CD1c-positive myeloid dendritic cell (primary cell): ENCODE measurements around the gene PODXL.
"Not testable (repeated sequence)": the region's sequence is repeated elsewhere in the genome, so short reads cannot be mapped to it uniquely, and the experiment has no call there.

Experiments used
- DNase-seq: peaks from one replicate; pipeline ENCODE4 v3.0.0-alpha.2; 2016; ENCODE audit errors: extremely low spot score

The PODXL gene

DNA sequence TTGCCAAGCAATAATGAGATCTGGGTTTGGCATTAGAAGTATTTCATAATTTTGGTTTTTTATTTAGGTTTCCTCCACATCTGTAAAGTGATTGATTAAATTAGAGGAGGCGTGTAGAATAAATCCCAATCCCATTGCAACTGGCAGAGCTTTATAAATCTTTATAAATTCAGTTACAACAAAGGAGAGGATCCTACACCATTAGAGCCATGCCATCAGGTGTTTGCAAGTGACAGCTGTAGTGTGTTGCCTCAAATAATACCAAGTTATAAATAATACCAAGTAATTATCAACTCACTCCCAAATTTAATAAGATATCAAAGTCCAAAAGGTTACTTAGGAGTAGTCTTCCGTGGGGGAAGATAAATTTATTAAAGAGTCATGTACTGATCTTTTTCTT lies 62.2 kb downstream of the PODXL start:
- DNase-seq: no peak

DNA sequence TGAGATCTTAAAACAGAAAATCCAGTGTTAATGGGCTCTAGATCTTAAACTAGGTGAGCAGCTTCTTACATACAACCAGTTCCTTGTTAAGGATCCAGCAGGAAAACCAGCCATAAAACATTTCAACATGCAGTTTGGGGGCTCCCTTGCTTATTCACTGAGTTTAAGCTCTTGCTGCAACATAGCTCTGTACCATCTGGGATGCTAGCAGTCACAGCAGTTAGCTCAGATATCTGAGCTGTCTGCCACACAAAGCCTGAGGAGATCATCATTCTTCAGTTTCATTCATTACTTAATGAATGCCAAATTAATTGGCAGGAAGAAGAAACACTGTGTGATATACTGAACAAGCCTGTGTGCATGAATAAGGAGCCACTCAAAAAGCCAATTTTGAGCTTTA lies 62.8 kb downstream of the PODXL start:
- no peak for DNase-seq

- no peak for DNase-seq
Observed at GRCh38 chr7:131493081-131493480, 63.3 kb downstream of the PODXL start.

GRCh38 chr7:131489881-131490280 lies 66.5 kb downstream of the PODXL start:
- no peak for DNase-seq

DNA sequence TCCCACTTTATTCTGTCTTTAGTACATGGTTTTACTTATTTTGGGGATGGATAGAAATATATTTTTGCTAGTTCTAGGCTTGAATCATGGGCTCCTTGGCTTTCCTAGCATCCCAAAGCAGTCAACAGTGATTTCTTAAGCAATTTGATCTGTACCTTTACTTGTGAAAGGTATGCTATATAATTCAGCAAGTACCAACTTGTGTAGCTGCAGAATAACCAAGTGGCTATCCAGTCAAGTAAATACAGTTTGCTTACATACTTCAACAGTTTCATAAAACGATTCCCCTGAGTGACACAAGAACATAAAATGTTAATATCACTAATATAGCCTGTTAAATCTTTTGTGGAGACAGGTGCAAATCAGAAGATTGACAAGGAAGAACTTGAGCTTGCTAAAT lies 67.2 kb downstream of the PODXL start:
- DNase-seq: no peak

- no peak for DNase-seq
Observed at GRCh38 chr7:131488361-131488760, 68.1 kb downstream of the PODXL start.

DNA sequence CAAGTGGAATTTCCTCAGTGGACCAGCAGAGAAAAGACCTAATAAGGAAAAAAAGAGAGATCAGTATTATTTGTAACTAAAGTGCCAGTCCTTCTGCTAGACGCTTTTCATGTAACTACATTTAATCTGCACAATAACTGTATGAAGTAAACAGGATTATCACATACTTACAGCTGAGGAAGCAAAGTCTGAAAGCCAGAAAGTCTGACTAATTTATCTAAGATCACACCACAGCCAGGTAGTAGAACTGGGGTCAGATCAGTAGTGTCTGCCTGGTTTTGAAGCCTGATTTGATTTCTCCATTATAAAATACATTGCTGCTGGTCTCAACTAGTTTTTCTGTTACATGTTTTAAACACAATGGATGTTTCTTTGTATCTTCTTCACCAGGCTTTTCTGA lies 69.2 kb downstream of the PODXL start:
- DNase-seq: no peak

DNA sequence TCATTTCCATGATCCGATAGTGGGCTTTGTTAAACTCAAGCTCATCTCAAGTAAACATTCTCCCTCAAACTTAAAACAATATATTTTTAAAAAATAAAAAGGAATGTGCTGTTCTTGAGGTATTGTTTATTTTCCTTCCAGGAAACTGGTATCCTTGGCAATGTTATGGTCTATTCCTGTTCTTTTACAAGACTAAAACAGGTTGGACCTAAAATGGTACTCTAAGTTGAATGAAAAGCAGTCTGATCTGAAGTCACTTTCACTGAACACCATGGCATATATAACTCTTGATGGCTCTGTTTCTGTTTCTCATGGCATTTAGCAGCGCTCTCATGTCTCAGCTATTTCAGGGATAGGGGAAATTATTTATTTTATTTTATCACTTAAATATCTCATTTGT lies 70.1 kb downstream of the PODXL start:
- DNase-seq: no peak

DNA sequence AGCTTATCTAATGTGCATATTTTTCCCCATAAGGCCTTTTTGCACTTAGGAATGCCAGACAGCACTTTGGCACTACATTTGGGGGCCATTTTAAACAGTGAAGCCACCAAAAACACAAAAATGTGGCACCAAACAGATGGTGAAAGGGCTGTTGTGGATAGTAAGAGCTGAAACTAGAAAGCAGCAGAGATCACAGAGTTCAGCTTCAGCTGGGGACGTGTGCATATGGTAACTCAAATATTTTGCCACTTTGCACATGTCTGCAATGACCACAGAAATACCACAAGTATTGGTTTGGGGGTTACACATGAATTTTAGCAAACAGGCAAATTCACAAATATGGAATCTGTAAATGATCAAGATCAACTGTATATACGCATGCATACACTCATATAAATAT lies 72.8 kb downstream of the PODXL start:
- no peak for DNase-seq

DNA sequence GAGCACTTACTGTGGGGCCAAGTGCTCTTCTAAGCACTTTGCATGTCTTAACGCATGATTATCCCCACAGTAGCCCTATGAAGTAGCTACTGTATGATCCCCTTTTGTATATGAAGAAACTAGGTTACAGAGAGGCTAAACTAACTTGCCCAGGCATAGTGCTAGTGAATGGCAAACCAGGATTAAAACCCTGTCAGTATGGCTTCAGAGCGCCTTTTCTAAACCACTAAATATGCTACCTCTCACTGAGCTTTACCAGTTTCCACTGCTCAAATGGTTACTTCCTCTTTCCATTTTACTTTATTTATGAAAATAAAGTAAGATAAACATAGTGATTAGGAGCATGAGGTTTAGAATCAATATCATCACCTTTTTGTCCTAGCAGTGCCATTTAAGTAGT lies 73.6 kb downstream of the PODXL start:
- no peak for DNase-seq

DNA sequence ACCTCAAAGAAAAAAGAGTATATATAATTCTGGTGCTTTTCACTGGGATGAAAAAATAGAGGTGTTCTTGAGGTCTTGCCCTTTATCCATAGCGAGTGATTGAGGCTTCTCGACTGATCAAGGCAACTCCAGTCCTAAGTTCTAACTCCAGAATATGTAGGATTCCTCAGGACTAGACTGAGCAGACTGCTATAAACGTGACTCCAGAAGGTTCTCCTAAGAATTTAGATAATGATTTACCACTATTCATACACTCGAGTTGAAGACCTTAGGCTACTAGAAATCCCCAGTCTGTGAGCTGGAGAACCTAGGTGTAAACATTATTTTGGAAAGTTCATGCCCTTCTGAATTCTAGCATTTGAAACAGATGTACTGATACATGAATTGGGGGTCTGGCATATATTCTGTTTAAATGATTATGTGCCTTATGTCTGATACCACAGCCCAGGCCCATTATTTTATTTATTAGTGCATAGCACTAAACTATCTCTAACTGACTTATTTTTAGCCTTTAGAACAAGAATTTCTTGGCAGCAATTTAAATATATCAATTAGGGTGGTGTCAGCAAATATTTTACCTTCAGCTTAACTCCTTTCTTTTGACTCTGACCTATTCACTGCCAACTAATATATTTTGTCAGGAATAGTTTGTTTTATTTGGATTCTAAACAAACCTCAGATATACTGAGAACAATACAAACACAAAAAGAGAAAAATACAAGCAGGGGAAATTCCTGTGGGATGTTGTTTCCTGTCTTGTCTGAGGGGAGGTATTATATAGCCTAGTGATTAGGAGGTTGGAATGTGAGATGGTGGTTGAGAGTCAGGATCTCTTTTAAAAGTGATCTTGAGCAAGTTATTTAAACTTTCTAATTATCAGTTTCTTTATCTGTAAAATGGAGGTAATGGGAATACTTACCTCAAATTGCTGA lies 75.8 kb downstream of the PODXL start:
- no peak for DNase-seq

- no peak for DNase-seq
Observed at GRCh38 chr7:131476740-131477139, 79.7 kb downstream of the PODXL start.

GRCh38 chr7:131471250-131472004 lies 85.0 kb downstream of the PODXL start:
- no peak for DNase-seq

GRCh38 chr7:131467788-131468187 lies 88.6 kb downstream of the PODXL start:
- DNase-seq: no peak

GRCh38 chr7:131466735-131467365 lies 89.6 kb downstream of the PODXL start:
- DNase-seq: no peak

GRCh38 chr7:131462715-131463114 lies 93.7 kb downstream of the PODXL start:
- DNase-seq: not testable (repeated sequence)

GRCh38 chr7:131462059-131462458 lies 94.4 kb downstream of the PODXL start:
- DNase-seq: no peak

DNA sequence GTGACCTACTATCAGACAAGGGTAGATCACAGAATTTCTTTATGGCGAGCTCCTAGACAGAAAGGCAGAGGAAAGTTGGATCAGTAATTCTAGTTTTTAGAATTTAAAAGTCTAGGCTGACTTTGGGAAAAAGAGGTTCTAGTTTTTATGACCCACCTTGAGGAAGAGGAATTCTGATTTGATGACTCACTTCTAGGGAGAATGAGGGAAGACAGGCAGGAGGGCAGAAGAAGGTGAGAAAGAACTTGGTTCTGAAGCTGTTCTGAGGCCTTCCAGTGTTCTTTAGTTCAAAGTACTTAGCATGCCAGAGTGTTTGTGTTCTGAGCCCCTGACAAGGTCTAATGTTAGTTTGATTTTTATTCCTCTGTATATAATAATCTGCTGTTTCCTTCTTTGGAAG lies 97.2 kb downstream of the PODXL start:
- DNase-seq: no peak

- DNase-seq: no peak
Observed at GRCh38 chr7:131456338-131456737, 100.1 kb downstream of the PODXL start.

- no peak for DNase-seq
Observed at GRCh38 chr7:131455546-131455945, 100.9 kb downstream of the PODXL start.

DNA sequence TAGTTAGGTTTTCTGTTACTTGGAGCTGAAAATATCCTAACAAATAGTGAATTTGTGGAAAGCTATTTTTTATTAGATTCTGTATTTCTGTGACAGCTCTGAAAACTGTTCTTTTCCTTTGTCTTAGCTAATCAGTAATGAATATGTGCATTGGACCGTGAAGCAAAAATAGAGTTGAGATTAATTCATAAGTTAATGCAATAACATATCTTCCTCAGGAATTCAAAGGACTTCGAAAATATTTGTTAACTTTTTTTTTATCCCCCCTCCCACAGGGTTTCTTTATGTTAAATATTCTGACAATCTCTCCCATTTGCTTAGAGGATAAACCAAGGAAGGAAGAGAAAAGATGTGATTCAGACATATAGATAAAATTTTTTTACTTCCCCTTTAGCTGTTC lies 101.4 kb downstream of the PODXL start:
- DNase-seq: no peak

DNA sequence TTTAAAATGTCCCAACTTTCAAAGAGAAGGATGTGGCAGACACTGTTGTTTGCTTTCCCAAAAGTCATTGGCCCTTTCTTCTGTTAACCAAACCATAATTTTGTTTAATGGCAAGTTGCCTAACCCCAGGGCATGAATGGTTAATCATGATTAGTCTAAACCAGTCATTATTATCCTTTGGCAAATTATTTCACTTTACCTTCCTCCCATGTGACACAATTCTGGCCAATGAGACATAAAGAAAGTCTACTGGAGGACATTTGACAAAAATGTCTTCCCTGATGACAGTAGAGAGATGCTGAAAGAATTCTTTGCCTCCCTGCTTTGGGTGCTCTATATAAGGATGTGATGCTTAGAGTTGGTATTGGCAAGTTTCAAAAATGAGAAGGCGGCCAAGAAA lies 101.9 kb downstream of the PODXL start:
- no peak for DNase-seq
